Measurements from ENCODE around the gene CHCHD1.
"Not testable (repeated sequence)": the region's sequence is repeated elsewhere in the genome, so short reads cannot be mapped to it uniquely, and the experiment has no call there.

The CHCHD1 gene

GRCh38 chr10:73781879-73782748 lies at the start of gene CHCHD1:
Gene CHCHD1, plus strand, starts transcription at chr10:73782048. Its CDS starts 28 bp downstream, at chr10:73782076.
- Histone ChIP-seq H3K9ac (ENCODE audit: low read depth, low read length) (peak within 1 kb of the TSS; percentile 91), H3K36me3 (ENCODE audit: control insufficient read depth, insufficient read depth, low read length) (peaks cover 4% of the 10 kb centered on the region), H3K4me1 (ENCODE audit: control insufficient read depth, insufficient read depth, low read length) (peaks cover 6% of the 10 kb centered on the region), H3K9me3 (ENCODE audit: control insufficient read depth, insufficient read depth, low read length) (no peaks in the 10 kb centered on the region), H3K4me3 (ENCODE audit: low read depth, low read length) (peak within 1 kb of the TSS; percentile 88), H3K27me3 (ENCODE audit: control insufficient read depth, insufficient read depth, low read length) (no peaks in the 10 kb centered on the region)

- Histone ChIP-seq H3K36me3 (ENCODE audit: control insufficient read depth, insufficient read depth, low read length) (peaks cover 8% of the 10 kb centered on the region), H3K9ac (ENCODE audit: low read depth, low read length) (no peak overlapping the region), H3K9me3 (ENCODE audit: control insufficient read depth, insufficient read depth, low read length) (no peaks in the 10 kb centered on the region), H3K4me3 (ENCODE audit: low read depth, low read length) (no peak overlapping the region), H3K27me3 (ENCODE audit: control insufficient read depth, insufficient read depth, low read length) (no peaks in the 10 kb centered on the region), H3K4me1 (ENCODE audit: control insufficient read depth, insufficient read depth, low read length) (no peaks in the 10 kb centered on the region)
Measured at GRCh38 chr10:73732426-73732825, 49.4 kb upstream of the CHCHD1 start.

- no peaks in the 10 kb centered on the region for H3K27me3 ChIP-seq (ENCODE audit: control insufficient read depth, insufficient read depth, low read length)
- no peak overlapping the region for H3K9ac ChIP-seq (ENCODE audit: low read depth, low read length)
- H3K4me1 ChIP-seq (ENCODE audit: control insufficient read depth, insufficient read depth, low read length): no peaks in the 10 kb centered on the region
- H3K9me3 ChIP-seq (ENCODE audit: control insufficient read depth, insufficient read depth, low read length): no peaks in the 10 kb centered on the region
- peaks cover 8% of the 10 kb centered on the region for H3K36me3 ChIP-seq (ENCODE audit: control insufficient read depth, insufficient read depth, low read length)
- no peak overlapping the region for H3K4me3 ChIP-seq (ENCODE audit: low read depth, low read length)
Measured at GRCh38 chr10:73732931-73733623, 48.8 kb upstream of the CHCHD1 start.

GRCh38 chr10:73734028-73734720 lies 47.7 kb upstream of the CHCHD1 start:
- Histone ChIP-seq H3K27me3 (ENCODE audit: control insufficient read depth, insufficient read depth, low read length) (no peaks in the 10 kb centered on the region), H3K4me3 (ENCODE audit: low read depth, low read length) (no peak overlapping the region), H3K4me1 (ENCODE audit: control insufficient read depth, insufficient read depth, low read length) (no peaks in the 10 kb centered on the region), H3K9ac (ENCODE audit: low read depth, low read length) (no peak overlapping the region), H3K9me3 (ENCODE audit: control insufficient read depth, insufficient read depth, low read length) (no peaks in the 10 kb centered on the region), H3K36me3 (ENCODE audit: control insufficient read depth, insufficient read depth, low read length) (peaks cover 8% of the 10 kb centered on the region)

- peaks cover 8% of the 10 kb centered on the region for H3K36me3 ChIP-seq (ENCODE audit: control insufficient read depth, insufficient read depth, low read length)
- no peak overlapping the region for H3K9ac ChIP-seq (ENCODE audit: low read depth, low read length)
- H3K9me3 ChIP-seq (ENCODE audit: control insufficient read depth, insufficient read depth, low read length): no peaks in the 10 kb centered on the region
- no peaks in the 10 kb centered on the region for H3K27me3 ChIP-seq (ENCODE audit: control insufficient read depth, insufficient read depth, low read length)
- no peak overlapping the region for H3K4me3 ChIP-seq (ENCODE audit: low read depth, low read length)
- H3K4me1 ChIP-seq (ENCODE audit: control insufficient read depth, insufficient read depth, low read length): no peaks in the 10 kb centered on the region
Measured at GRCh38 chr10:73734796-73735305, 47.0 kb upstream of the CHCHD1 start.

GRCh38 chr10:73740501-73741254 lies 41.2 kb upstream of the CHCHD1 start:
- not testable (repeated sequence) for H3K27me3 ChIP-seq (ENCODE audit: control insufficient read depth, insufficient read depth, low read length); H3K4me3 ChIP-seq (ENCODE audit: low read depth, low read length); H3K9me3 ChIP-seq (ENCODE audit: control insufficient read depth, insufficient read depth, low read length); H3K9ac ChIP-seq (ENCODE audit: low read depth, low read length); H3K36me3 ChIP-seq (ENCODE audit: control insufficient read depth, insufficient read depth, low read length)
- peaks cover 16% of the 10 kb centered on the region for H3K4me1 ChIP-seq (ENCODE audit: control insufficient read depth, insufficient read depth, low read length)

GRCh38 chr10:73742454-73742734 lies 39.5 kb upstream of the CHCHD1 start:
- Histone ChIP-seq H3K36me3 (ENCODE audit: control insufficient read depth, insufficient read depth, low read length) (peaks cover 6% of the 10 kb centered on the region), H3K9ac (ENCODE audit: low read depth, low read length) (peak overlapping the region; percentile 26), H3K4me3 (ENCODE audit: low read depth, low read length) (peak overlapping the region; percentile 1)

GRCh38 chr10:73743327-73743904 lies 38.4 kb upstream of the CHCHD1 start:
- Histone ChIP-seq H3K4me1 (ENCODE audit: control insufficient read depth, insufficient read depth, low read length) (peaks cover 16% of the 10 kb centered on the region), H3K27me3 (ENCODE audit: control insufficient read depth, insufficient read depth, low read length) (no peaks in the 10 kb centered on the region), H3K4me3 (ENCODE audit: low read depth, low read length) (peak overlapping the region; percentile 99), H3K9ac (ENCODE audit: low read depth, low read length) (peak overlapping the region; percentile 97), H3K9me3 (ENCODE audit: control insufficient read depth, insufficient read depth, low read length) (no peaks in the 10 kb centered on the region), H3K36me3 (ENCODE audit: control insufficient read depth, insufficient read depth, low read length) (peaks cover 6% of the 10 kb centered on the region)

More at GRCh38 chr10:73742454-73742734, 39.5 kb upstream of the CHCHD1 start:
- Histone ChIP-seq H3K4me1 (ENCODE audit: control insufficient read depth, insufficient read depth, low read length) (peaks cover 16% of the 10 kb centered on the region), H3K27me3 (ENCODE audit: control insufficient read depth, insufficient read depth, low read length) (no peaks in the 10 kb centered on the region), H3K9me3 (ENCODE audit: control insufficient read depth, insufficient read depth, low read length) (no peaks in the 10 kb centered on the region)

GRCh38 chr10:73743905-73744663 lies 37.8 kb upstream of the CHCHD1 start, which contains the start of gene SEC24C:
Gene SEC24C, plus strand, starts transcription at chr10:73744372. Its CDS starts 2,461 bp downstream, at chr10:73746833.
- peak within 1 kb of the TSS; percentile 97 for H3K9ac ChIP-seq (ENCODE audit: low read depth, low read length)
- H3K27me3 ChIP-seq (ENCODE audit: control insufficient read depth, insufficient read depth, low read length): no peaks in the 10 kb centered on the region
- peaks cover 16% of the 10 kb centered on the region for H3K4me1 ChIP-seq (ENCODE audit: control insufficient read depth, insufficient read depth, low read length)
- H3K36me3 ChIP-seq (ENCODE audit: control insufficient read depth, insufficient read depth, low read length): peaks cover 6% of the 10 kb centered on the region
- H3K4me3 ChIP-seq (ENCODE audit: low read depth, low read length): peak within 1 kb of the TSS; percentile 99
- H3K9me3 ChIP-seq (ENCODE audit: control insufficient read depth, insufficient read depth, low read length): no peaks in the 10 kb centered on the region

- Histone ChIP-seq H3K9ac (ENCODE audit: low read depth, low read length) (peak overlapping the region; percentile 84), H3K9me3 (ENCODE audit: control insufficient read depth, insufficient read depth, low read length) (no peaks in the 10 kb centered on the region), H3K4me3 (ENCODE audit: low read depth, low read length) (peak overlapping the region; percentile 99), H3K27me3 (ENCODE audit: control insufficient read depth, insufficient read depth, low read length) (no peaks in the 10 kb centered on the region), H3K36me3 (ENCODE audit: control insufficient read depth, insufficient read depth, low read length) (peaks cover 6% of the 10 kb centered on the region), H3K4me1 (ENCODE audit: control insufficient read depth, insufficient read depth, low read length) (peaks cover 16% of the 10 kb centered on the region)
Measured at GRCh38 chr10:73744664-73744975, 37.2 kb upstream of the CHCHD1 start.

Data from iPS-15b (cell line).